Left lobe of liver (tissue), 2 donors: ENCODE results near the gene C1orf198. TPM values are rescaled to one million over a fixed set of nuclear protein-coding genes. Genes with fewer than 3 reads are reported as not detected.

Experiments
- ATAC-seq: fragments of 200-7000 bp; cut with Tn5 transposase; one replicate; pipeline ENCODE4 v1.9.1; 2020; ENCODE audit warnings: mild to moderate bottlenecking, moderate library complexity
- DNase-seq: peaks from one replicate; pipeline ENCODE4 v3.0.0-alpha.2; 2020; ENCODE audit warnings: low spot score
- total RNA-seq: library from RNA; stranded (reverse); gene quantifications from one replicate; pipeline ENCODE4 v1.2.1, GENCODE V29; 2021
- donor health status: DM: no; HTN: no; CAD: no; lungs with moderate emphysema.
- donor health status: DM: no; HTN: yes; CAD: no.

The C1orf198 gene
- total RNA-seq, 1 donor from 2014 or later = 4.6 TPM

GRCh38 chr1:230836793-230837192 lies 31.5 kb downstream of the C1orf198 start:
- ATAC-seq (no peak), DNase-seq (peak; percentile 4)

GRCh38 chr1:230836347-230836746 lies 32.0 kb downstream of the C1orf198 start:
- no peak for ATAC-seq

DNA sequence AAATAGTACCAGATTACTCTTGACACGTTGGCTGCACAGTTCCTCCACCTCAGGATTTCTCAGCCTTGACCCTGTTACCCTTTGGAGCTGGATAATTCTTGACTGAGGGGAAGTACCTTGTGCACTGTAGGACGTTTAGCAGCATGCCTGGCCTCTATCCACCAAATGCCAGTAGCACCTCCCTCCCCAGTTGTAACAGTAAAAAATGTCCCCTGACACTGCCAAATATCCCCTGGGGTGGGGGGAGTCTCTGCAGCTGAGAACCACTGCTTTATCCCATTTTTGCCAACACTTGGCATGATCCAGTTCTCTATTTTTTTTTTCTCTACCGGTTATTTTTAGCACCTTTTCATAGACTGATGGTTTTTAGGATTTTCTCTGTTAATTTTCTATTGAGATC lies 34.0 kb downstream of the C1orf198 start:
- ATAC-seq (no peak), DNase-seq (no peak)

More at GRCh38 chr1:230836347-230836746, 32.0 kb downstream of the C1orf198 start:
- no peak for DNase-seq

- DNase-seq = no peak
- no peak for ATAC-seq
Measured at GRCh38 chr1:230833511-230833910, 34.8 kb downstream of the C1orf198 start.

GRCh38 chr1:230832476-230832875 lies 35.8 kb downstream of the C1orf198 start:
- no peak for ATAC-seq
- no peak for DNase-seq

GRCh38 chr1:230831771-230832170 lies 36.5 kb downstream of the C1orf198 start:
- no peak for DNase-seq
- no peak for ATAC-seq

DNA sequence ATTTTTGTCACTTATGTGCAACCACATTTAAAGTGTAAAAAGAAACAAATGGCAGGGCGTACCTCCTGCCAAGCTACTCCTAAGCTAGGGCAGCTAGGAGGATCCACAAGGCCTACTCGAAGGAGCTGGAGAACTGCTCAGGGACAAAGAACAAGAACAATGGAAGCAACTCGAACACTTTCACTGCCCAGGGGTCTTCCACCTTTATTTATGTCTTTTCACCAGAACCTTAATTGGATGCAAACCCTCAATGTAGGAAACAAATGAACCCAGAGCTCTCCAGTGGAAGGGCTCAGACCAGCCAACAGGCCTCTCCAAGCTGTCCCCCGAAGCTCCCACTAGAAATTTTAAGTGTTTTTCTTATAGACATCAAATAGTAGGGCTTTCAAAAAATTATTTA lies 39.9 kb downstream of the C1orf198 start:
- DNase-seq = no peak
- ATAC-seq = no peak

GRCh38 chr1:230827801-230828200 lies 40.5 kb downstream of the C1orf198 start:
- no peak for ATAC-seq
- no peak for DNase-seq

- ATAC-seq (no peak), DNase-seq (no peak)
Measured at GRCh38 chr1:230827081-230827681, 41.1 kb downstream of the C1orf198 start.

DNA sequence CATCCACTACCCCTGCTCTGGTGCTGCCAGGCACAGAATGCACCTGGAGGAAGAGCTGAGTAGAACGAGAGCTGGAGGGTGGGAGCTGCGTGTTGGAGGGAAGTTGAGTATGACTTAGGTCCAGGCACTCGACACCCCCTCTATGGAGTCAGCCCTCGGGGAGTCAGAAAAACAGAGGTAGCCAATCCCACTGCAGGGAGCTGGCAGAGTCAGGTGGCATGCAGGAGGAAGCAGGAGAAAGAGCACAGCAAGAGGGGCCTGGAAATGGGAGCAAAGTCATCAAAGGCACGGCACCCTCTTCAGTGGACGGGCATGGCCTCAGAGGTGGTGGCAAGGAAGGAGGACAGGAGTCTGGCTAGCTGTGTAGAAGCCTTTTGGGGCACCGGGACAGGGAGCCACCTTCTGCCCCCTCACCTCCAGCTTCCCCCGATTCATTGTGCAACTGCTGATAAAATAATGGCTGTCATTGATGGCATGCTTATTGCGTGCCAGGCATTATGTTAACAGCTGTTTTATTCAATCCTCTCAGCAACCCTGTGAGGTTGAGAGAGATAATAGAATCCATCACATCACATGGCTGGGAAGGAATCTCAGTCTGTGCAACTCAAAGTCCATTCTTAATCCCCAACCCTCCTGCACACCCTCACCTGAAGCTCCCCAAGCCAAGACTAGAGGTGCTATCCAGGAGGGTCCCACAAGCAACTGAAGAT lies 42.0 kb downstream of the C1orf198 start:
- DNase-seq (no peak), ATAC-seq (no peak)

DNA sequence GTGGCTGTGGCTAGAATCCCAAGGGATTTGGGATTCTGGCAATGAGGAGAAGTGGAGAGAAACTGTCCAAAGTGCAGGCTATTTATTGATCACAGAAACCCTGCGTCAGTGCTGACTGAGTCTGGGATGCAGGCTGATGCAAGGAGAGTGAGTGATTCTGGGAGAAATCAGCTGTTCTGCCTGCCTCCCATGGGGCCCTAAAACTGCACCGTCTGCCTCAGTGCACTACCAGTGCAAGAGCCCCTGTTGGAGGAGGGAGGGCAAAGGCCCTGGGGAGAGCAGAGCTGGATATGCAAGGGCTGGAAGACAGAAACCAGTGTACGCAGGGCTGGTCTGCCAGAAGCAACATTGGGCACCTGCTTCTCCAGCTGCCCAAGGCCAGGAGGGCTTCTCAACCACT lies 42.6 kb downstream of the C1orf198 start:
- DNase-seq = no peak
- peak; percentile 85 for ATAC-seq

DNA sequence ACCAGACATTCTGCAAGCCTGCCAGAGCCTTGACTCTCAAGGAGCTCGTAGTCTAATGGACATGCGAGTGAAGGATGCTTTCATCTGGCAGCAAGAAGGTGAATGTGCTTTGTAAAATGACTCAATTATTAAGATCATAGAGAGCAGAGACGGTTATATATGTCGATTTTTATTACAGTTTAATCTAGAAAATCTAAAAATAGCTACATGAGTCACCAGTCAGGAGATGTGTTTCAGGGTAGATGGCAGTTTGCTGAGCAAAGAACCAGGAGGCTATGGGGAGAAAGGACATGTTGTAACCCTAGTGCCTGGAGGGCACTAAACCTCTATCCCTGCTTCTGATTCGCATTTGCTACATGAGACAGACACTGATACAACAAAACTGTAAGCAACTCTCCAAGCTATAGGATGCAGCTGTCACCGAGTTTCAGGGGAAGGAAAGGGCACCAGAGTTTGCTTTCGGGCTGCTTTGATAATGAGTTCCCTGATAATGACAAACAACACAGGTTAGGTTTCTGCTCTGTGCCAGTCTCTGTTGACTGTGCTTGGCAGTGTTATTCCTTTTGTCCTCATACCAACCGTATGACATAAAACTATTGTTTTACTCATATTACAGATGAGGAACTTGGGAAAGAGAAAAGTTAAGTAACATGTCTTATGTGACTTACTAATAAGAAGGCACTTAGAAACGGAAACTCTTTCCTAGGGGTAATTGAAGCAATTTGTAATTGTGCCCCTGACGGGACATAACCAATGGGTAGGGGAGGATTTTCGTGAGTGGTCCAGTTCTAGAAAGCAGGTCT lies 43.2 kb downstream of the C1orf198 start:
- ATAC-seq (peak; percentile 48), DNase-seq (no peak)

GRCh38 chr1:230824551-230824918 lies 43.8 kb downstream of the C1orf198 start:
- DNase-seq (no peak), ATAC-seq (no peak)

DNA sequence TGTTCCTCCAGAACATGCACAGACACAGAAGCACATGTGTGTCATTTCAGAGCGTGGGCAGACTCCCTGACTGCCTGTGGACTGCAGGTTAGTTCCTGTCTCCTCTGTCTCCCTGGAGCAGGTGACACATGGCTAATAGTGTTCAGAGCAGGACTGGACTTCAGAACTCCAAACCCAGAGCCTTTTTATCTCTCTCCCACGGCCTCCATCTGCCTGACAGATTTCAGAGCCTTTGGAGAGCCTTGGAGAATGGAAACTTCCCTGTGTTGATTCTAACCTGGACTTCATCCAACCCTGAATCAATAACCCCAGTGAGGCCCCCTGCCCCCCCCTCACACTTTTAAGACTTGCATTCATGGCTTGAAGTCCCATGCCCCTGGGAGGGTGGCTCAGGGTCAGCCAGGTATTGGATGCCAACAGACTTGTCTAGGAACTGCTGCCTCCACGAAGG lies 44.4 kb downstream of the C1orf198 start:
- no peak for DNase-seq
- ATAC-seq = no peak

GRCh38 chr1:230823426-230823825 lies 44.9 kb downstream of the C1orf198 start:
- no peak for ATAC-seq
- DNase-seq = no peak

DNA sequence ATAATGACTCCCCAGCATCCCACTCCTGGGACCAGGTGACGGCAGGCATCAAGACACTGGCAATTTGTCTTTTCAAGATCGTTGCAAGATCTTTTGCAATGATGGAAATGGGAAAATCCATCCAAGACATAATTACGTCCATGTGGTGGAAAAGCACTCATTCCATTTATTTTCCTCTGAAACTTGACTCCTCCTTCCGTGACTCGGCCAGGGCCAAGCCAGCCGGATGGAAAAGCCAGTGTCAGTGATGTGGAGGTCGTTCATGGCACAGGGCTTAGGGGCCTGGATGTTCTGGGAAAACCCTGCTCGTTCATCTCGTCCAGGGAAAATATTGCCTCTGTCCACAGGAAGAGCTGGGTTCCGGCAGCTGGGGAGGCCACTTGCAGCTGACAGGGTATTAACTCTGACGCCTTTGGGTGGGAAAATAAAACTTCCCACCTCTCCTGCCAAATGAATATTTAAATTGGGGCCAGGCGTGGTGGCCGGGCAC lies 46.2 kb downstream of the C1orf198 start:
- no peak for DNase-seq
- ATAC-seq = no peak

DNA sequence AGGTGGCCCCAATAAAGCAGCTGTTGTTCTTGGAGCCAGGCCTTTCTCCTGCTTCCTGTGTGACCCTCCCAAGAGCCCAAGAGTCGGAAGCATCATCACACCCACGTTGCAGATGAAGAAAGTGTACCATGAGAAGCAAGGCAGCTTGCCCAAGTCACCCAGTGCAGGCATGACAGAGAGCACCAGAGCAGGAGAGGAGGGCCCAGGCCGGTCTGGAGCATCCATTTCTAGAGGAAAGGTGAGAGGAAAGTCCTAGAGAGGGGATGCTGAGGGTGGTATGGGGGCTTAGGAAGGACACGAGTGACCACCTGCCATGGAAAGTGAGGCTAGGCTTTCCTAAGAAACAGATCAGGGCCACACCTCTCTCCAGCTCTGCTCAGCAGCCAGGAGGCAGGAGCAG lies 47.0 kb downstream of the C1orf198 start:
- DNase-seq (no peak), ATAC-seq (no peak)

GRCh38 chr1:230820568-230820967 lies 47.8 kb downstream of the C1orf198 start:
- peak; percentile 42 for ATAC-seq
- DNase-seq = no peak

GRCh38 chr1:230819976-230820375 lies 48.3 kb downstream of the C1orf198 start:
- DNase-seq = no peak

DNA sequence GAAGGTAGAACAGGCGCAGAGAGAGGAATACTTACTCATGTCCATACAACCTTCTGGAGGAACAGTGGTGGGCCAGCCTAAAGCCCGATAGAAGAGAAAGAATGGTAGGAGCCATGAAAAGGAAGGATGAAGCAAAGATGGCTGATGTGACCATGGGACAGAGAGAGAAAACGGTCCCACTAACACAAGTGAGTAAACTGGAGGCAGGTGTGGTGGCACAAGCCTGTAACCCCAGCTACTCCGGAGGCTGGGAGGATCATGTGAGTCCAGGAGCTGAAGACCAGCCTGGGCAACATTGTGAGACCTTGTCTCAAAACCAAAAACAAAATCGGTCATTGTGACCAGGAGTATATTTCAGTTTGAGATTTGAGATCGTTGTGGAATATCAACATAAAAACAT lies 49.4 kb downstream of the C1orf198 start:
- DNase-seq (no peak), ATAC-seq (no peak)

More at GRCh38 chr1:230819976-230820375, 48.3 kb downstream of the C1orf198 start:
- no peak for ATAC-seq

DNA sequence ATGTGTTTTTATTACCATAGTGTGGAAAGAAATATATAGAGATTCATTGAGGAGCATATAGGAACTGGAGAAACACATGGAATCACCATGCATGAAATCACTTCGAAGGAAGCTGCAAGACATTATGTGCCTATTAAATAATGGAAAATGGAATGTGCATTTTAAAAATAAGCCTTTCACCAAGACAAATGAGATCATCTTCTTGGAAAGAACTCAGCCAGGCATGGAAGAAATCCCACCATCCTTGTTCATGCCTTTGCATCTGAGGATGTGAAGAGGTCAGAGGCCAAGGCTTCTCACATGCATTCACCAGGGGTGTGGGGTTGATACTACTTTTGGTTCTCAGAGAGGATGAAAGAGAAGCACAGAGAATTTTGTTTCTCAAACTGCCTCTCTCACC lies 50.0 kb downstream of the C1orf198 start:
- ATAC-seq (no peak), DNase-seq (no peak)

DNA sequence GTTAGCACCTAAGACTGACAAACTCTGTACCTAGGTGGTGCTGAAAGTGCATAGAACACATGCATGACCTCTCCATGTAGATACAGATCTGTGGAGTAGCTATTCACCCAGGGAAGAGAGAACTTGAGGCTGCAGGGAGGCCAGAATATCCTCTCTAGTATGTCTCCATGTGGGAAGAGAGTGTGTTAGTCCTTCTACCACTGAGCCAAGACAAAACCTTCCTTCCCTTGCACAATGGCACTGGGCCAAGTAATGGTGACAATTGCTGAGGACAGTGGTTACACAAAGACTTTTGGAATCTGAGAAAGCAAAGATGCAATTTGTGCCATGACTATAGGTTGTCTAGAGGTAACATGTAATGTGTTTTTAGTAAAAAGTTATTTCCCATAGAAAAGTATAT lies 52.3 kb downstream of the C1orf198 start:
- ATAC-seq = no peak
- no peak for DNase-seq
